RPMI8226 (cell line): ENCODE measurements around the gene FHIP1B.

Experiments used
- DNase-seq: peaks from one replicate; pipeline ENCODE4 v3.0.0-alpha.2; 2015

Gene FHIP1B

GRCh38 chr11:6199174-6199810 is 35.1 kb downstream of the FHIP1B start, which contains the start of gene OR52W1:
Gene OR52W1, plus strand, starts transcription at chr11:6199224. Its CDS starts 0 bp downstream, at chr11:6199224.
- no peak for DNase-seq

- no peak for DNase-seq
Observed at GRCh38 chr11:6197466-6198200, 36.8 kb downstream of the FHIP1B start.

- DNase-seq: no peak
Observed at GRCh38 chr11:6196396-6196795, 38.0 kb downstream of the FHIP1B start.

GRCh38 chr11:6194065-6194581 is 40.3 kb downstream of the FHIP1B start:
- DNase-seq: no peak

- DNase-seq: no peak
Observed at GRCh38 chr11:6191742-6192141, 42.7 kb downstream of the FHIP1B start.

GRCh38 chr11:6175440-6175839 is 59.0 kb downstream of the FHIP1B start:
- no peak for DNase-seq

- DNase-seq: no peak
Observed at GRCh38 chr11:6170226-6170625, 64.2 kb downstream of the FHIP1B start, which contains the start of gene OR52B2. Gene OR52B2, minus strand, starts transcription at chr11:6170326. Its CDS starts 0 bp downstream, at chr11:6170326.
